Measurements from ENCODE around the gene HDAC3. TPM values are rescaled to one million over a fixed set of nuclear protein-coding genes. Genes with fewer than 3 reads are reported as not detected.
"Not testable (repeated sequence)": the region's sequence is repeated elsewhere in the genome, so short reads cannot be mapped to it uniquely, and the experiment has no call there.

The HDAC3 gene
- polyA plus RNA-seq, 3 donors = 80.5 to 103 (median 82.3) TPM

DNA sequence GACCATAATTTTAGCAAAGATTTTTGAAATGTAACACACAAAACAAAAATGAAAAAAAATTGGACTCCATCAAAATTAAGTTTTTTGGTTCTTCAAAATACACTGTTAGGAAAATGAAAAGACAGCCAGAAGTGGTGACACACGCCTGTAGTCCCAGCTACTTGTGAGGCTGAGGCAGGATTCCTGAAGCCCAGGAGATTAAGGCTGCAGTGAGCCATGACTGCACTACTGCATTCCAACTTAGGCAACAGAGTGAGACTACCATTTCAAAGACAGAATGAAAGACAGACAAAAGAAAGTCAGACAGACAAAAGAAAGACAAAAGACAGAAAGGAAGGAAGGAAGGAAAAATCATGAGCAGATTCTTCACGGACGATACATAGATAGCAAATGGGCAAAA, 25.4 kb downstream of the HDAC3 start:
- H3K36me3 ChIP-seq (replicated peaks in 1 of 2; ENCODE audit: control insufficient read depth in 1 of 2, insufficient read depth in 2 of 2, low read length in 2 of 2) = peaks cover 4 to 14% of the 10 kb centered on the region in 2 donors
- H3K27ac Mint-ChIP-seq = peak overlapping the region; percentile 11 to 83 (median 44)
- H3K9me3 ChIP-seq (replicated peaks in 1 of 2; ENCODE audit: control insufficient read depth in 1 of 2, insufficient read depth in 1 of 2, low read length in 2 of 2) = no peaks in the 10 kb centered on the region
- peaks cover 0 to 3% (median 0%) of the 10 kb centered on the region in 7 donors for H3K9me3 Mint-ChIP-seq
- peak overlapping the region in 1 of 2 donors; percentile 68 for H3K27ac ChIP-seq (ENCODE audit: low read depth in 1 of 2, low read length in 2 of 2)
- H3K27me3 Mint-ChIP-seq (ENCODE audit: low read depth in 3 of 3) = no peaks in the 10 kb centered on the region
- H2AFZ ChIP-seq (ENCODE audit: insufficient read depth, low read depth, low read length, poor library complexity, severe bottlenecking) = no peak overlapping the region
- peaks cover 86 to 93% of the 10 kb centered on the region in 2 donors for H3K4me1 ChIP-seq (ENCODE audit: control insufficient read depth in 1 of 2, insufficient read depth in 2 of 2, low read length in 2 of 2)
- 75% methylated on average over 1 of the region's 3 CpGs for WGBS (ENCODE audit: insufficient coverage)
- peaks cover 100% of the 10 kb centered on the region for H3K79me2 ChIP-seq (ENCODE audit: insufficient read depth, low read length)
- H3K4me2 ChIP-seq (replicated peaks; ENCODE audit: extremely low read depth, low read length, poor library complexity, severe bottlenecking) = no peak overlapping the region
- H3K4me3 Mint-ChIP-seq = no peak overlapping the region
- peaks cover 40% of the 10 kb centered on the region for H4K20me1 ChIP-seq (ENCODE audit: insufficient read depth, low read length)
- peaks cover 84% of the 10 kb centered on the region for H3K4me1 Mint-ChIP-seq
- intact Hi-C loops (cut with micrococcal nuclease) = no loop called here
- H3K36me3 Mint-ChIP-seq = peaks cover 22 to 49% of the 10 kb centered on the region in 2 donors
- no peak for TF ChIP-seq CTCF (IDR thresholded peaks at IDR 0.05)
- no peaks in the 10 kb centered on the region for H3K27me3 ChIP-seq (ENCODE audit: control insufficient read depth in 2 of 2, insufficient read depth in 2 of 2, low read length in 2 of 2)
- no peak overlapping the region for H3K9ac ChIP-seq (ENCODE audit: insufficient read depth, low read length, poor library complexity, severe bottlenecking)
- no peak for DNase-seq
- no peak overlapping the region for H3K4me3 ChIP-seq (replicated peaks in 1 of 3; ENCODE audit: low read depth in 2 of 3, low read length in 3 of 3)

DNA sequence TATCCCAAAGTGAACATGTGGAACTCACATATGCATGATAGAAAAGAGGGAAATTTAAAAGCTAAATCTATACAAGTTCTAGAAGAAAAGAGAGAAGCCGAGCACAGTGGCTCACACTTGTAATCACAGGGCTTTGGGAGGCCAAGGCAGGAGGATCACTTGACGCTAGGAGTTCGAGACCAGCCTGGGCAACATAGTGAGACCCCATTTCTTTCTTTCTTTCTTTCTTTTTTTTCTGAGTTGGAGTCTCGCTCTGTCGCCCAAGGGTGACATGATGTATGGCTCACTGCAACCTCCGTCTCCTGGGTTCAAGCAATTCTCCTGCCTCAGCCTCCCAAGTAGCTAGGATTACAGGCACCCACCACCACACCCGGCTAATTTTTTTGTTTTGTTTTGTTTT, 26.7 kb downstream of the HDAC3 start:
- H3K36me3 ChIP-seq (replicated peaks in 1 of 2; ENCODE audit: control insufficient read depth in 1 of 2, insufficient read depth in 2 of 2, low read length in 2 of 2) = peaks cover 4 to 14% of the 10 kb centered on the region in 2 donors
- H3K4me1 ChIP-seq (ENCODE audit: control insufficient read depth in 1 of 2, insufficient read depth in 2 of 2, low read length in 2 of 2) = peaks cover 85 to 97% of the 10 kb centered on the region in 2 donors
- 84% methylated on average over 5 of the region's 7 CpGs for WGBS (ENCODE audit: insufficient coverage)
- H3K4me3 ChIP-seq (replicated peaks in 1 of 3; ENCODE audit: low read depth in 2 of 3, low read length in 3 of 3) = peak overlapping the region in 1 of 3 experiments; percentile 9
- peak overlapping the region; percentile 4 for H3K4me2 ChIP-seq (replicated peaks; ENCODE audit: extremely low read depth, low read length, poor library complexity, severe bottlenecking)
- H4K20me1 ChIP-seq (ENCODE audit: insufficient read depth, low read length) = peaks cover 30% of the 10 kb centered on the region
- DNase-seq; H3K9ac ChIP-seq (ENCODE audit: insufficient read depth, low read length, poor library complexity, severe bottlenecking); H3K27me3 ChIP-seq (ENCODE audit: control insufficient read depth in 2 of 2, insufficient read depth in 2 of 2, low read length in 2 of 2); H3K9me3 ChIP-seq (replicated peaks in 1 of 2; ENCODE audit: control insufficient read depth in 1 of 2, insufficient read depth in 1 of 2, low read length in 2 of 2); H3K9me3 Mint-ChIP-seq; H2AFZ ChIP-seq (ENCODE audit: insufficient read depth, low read depth, low read length, poor library complexity, severe bottlenecking); intact Hi-C loops (cut with micrococcal nuclease); H3K27me3 Mint-ChIP-seq (ENCODE audit: low read depth in 3 of 3): not testable (repeated sequence)
- H3K4me1 Mint-ChIP-seq = peaks cover 85% of the 10 kb centered on the region
- peaks cover 98% of the 10 kb centered on the region for H3K79me2 ChIP-seq (ENCODE audit: insufficient read depth, low read length)
- peak overlapping the region; percentile 68 to 97 for H3K27ac ChIP-seq (ENCODE audit: low read depth in 1 of 2, low read length in 2 of 2)
- peaks cover 18 to 44% of the 10 kb centered on the region in 2 donors for H3K36me3 Mint-ChIP-seq
- H3K27ac Mint-ChIP-seq = peak overlapping the region; percentile 79 to 100 (median 86)
- H3K4me3 Mint-ChIP-seq = peak overlapping the region in 1 of 2 donors; percentile 46

All from CD14-positive monocyte (primary cell).